ENCODE results near the gene EIF4G3. TPM values are rescaled to one million over a fixed set of nuclear protein-coding genes. Genes with fewer than 3 reads are reported as not detected.

Gene EIF4G3
- total and polyA plus RNA-seq, 2 donors (not counting 1 experiment from before 2014, with no cell fraction given) = 33.6 to 76.0 TPM

DNA sequence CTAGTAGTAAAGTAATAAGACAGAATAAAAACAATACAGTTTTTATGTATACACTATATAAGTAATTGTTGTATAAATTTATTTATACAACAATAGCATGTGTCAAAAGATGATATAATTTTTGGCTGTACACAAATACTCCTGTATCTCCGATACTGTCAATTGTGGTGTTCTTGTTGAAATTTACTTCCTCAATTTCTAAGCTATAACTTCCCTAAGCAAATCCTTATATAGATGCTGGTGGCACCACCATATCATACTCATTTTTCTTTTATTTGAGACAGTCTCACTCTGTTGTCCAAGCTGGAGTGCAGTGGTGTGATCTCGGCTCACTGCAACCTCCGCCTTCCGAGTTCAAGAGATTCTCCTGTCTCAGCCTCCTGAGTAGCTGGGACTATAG is 248.6 kb downstream of the EIF4G3 start:
- TF ChIP-seq, protein P1, sequence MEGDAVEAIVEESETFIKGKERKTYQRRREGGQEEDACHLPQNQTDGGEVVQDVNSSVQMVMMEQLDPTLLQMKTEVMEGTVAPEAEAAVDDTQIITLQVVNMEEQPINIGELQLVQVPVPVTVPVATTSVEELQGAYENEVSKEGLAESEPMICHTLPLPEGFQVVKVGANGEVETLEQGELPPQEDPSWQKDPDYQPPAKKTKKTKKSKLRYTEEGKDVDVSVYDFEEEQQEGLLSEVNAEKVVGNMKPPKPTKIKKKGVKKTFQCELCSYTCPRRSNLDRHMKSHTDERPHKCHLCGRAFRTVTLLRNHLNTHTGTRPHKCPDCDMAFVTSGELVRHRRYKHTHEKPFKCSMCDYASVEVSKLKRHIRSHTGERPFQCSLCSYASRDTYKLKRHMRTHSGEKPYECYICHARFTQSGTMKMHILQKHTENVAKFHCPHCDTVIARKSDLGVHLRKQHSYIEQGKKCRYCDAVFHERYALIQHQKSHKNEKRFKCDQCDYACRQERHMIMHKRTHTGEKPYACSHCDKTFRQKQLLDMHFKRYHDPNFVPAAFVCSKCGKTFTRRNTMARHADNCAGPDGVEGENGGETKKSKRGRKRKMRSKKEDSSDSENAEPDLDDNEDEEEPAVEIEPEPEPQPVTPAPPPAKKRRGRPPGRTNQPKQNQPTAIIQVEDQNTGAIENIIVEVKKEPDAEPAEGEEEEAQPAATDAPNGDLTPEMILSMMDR (IDR thresholded peaks at IDR 0.05) = no peak
- no peak for TF ChIP-seq EZH2 (IDR thresholded peaks at IDR 0.05; ENCODE audit: borderline replicate concordance, insufficient read depth, low read depth, low read length, poor library complexity, severe bottlenecking)
- Mint-ChIP-seq H3K4me1 (peaks cover 23% of the 10 kb centered on the region), H3K27ac (no peak overlapping the region), H3K4me3 (no peak overlapping the region), H3K9me3 (ENCODE audit: insufficient read depth) (no peaks in the 10 kb centered on the region), H3K27me3 (no peaks in the 10 kb centered on the region)
- H3K4me1 ChIP-seq (ENCODE audit: control insufficient read depth in 2 of 2, insufficient read depth in 2 of 2, low read length in 2 of 2) = peaks cover 0 to 16% of the 10 kb centered on the region in 2 donors
- H3K27ac ChIP-seq (ENCODE audit: low read length in 2 of 2) = no peak overlapping the region
- ChIA-PET POLR2A (no interaction called here), CTCF (interaction anchor here (1.9 kb wide), 1 partner anchor 267 kb away, joined by 6 read pairs; no protein-coding TSS in a partner anchor)
- H3K9me3 ChIP-seq (ENCODE audit: control extremely low read depth in 1 of 3, control insufficient read depth in 2 of 3, insufficient read depth in 1 of 3, low read length in 2 of 3) = no peaks in the 10 kb centered on the region
- no peak overlapping the region for H2AFZ ChIP-seq (ENCODE audit: insufficient read depth, low read depth, low read length, poor library complexity, severe bottlenecking)
- intact Hi-C loops (cut with micrococcal nuclease) = no loop called here
- ATAC-seq (ENCODE audit: low read depth) (no peak), DNase-seq (no peak)
- no peak overlapping the region for H3K4me2 ChIP-seq (replicated peaks; ENCODE audit: low read depth, low read length, poor library complexity, severe bottlenecking)
- H3K9ac ChIP-seq (ENCODE audit: low read length) = no peak overlapping the region
- H3K4me3 ChIP-seq (ENCODE audit: control extremely low read depth in 1 of 5, extremely low read depth in 1 of 5, insufficient read depth in 1 of 5, low read depth in 2 of 5, low read length in 4 of 5) = no peak overlapping the region
- peaks cover 3 to 6% of the 10 kb centered on the region in 2 experiments for H3K36me3 ChIP-seq (replicated peaks in 1 of 2; ENCODE audit: control extremely low read depth in 1 of 2, control insufficient read depth in 1 of 2, extremely low read depth in 1 of 2, insufficient read depth in 2 of 2, low read length in 1 of 2)
- WGBS (ENCODE audit: insufficient coverage) = 95% methylated on average over 3 of the region's 4 CpGs
- no peaks in the 10 kb centered on the region for H4K20me1 ChIP-seq (ENCODE audit: control insufficient read depth, insufficient read depth, low read length, poor library complexity, severe bottlenecking)
- H3K79me2 ChIP-seq (ENCODE audit: control insufficient read depth, insufficient read depth, low read length) = no peaks in the 10 kb centered on the region
- H3K27me3 ChIP-seq (replicated peaks in 1 of 4; ENCODE audit: control extremely low read depth in 1 of 4, control insufficient read depth in 3 of 4, insufficient read depth in 4 of 4, low read length in 3 of 4) = no peaks in the 10 kb centered on the region

DNA sequence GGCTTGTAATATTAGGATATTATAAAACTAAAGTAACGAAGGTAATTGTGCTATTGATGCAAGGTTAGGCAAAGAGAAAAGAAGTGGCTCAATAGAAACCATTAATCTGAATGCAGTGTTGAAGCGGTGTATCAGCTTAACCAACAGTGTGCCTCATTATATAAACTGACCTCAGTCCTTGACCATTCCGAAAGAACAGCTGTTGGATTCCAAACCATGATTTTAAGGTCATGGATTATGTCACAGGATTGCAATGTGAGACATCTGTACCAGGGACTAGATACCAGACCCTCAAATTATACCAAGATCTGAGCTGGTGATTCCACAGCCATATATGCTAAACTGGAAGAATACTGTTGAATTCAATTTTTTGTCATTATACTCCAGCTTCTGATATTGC is 255.4 kb downstream of the EIF4G3 start:
- 100% methylated on average over 2 of the region's 3 CpGs for WGBS (ENCODE audit: insufficient coverage)
- ChIA-PET POLR2A (no interaction called here), CTCF (interaction anchor here (1.0 kb wide), 1 partner anchor 448 kb away, joined by 3 read pairs; no protein-coding TSS in a partner anchor)
- Mint-ChIP-seq H3K4me3 (no peak overlapping the region), H3K9me3 (ENCODE audit: insufficient read depth) (no peaks in the 10 kb centered on the region), H3K27ac (no peak overlapping the region), H3K27me3 (no peaks in the 10 kb centered on the region), H3K4me1 (peaks cover 9% of the 10 kb centered on the region)
- Histone ChIP-seq H3K36me3 (replicated peaks in 1 of 2; ENCODE audit: control extremely low read depth in 1 of 2, control insufficient read depth in 1 of 2, extremely low read depth in 1 of 2, insufficient read depth in 2 of 2, low read length in 1 of 2) (no peaks in the 10 kb centered on the region), H3K9ac (ENCODE audit: low read length) (no peak overlapping the region), H3K27ac (ENCODE audit: low read length in 2 of 2) (no peak overlapping the region), H3K79me2 (ENCODE audit: control insufficient read depth, insufficient read depth, low read length) (no peaks in the 10 kb centered on the region), H2AFZ (ENCODE audit: insufficient read depth, low read depth, low read length, poor library complexity, severe bottlenecking) (no peak overlapping the region), H4K20me1 (ENCODE audit: control insufficient read depth, insufficient read depth, low read length, poor library complexity, severe bottlenecking) (no peaks in the 10 kb centered on the region), H3K4me1 (ENCODE audit: control insufficient read depth in 2 of 2, insufficient read depth in 2 of 2, low read length in 2 of 2) (no peaks in the 10 kb centered on the region), H3K27me3 (replicated peaks in 1 of 4; ENCODE audit: control extremely low read depth in 1 of 4, control insufficient read depth in 3 of 4, insufficient read depth in 4 of 4, low read length in 3 of 4) (no peaks in the 10 kb centered on the region), H3K4me3 (ENCODE audit: control extremely low read depth in 1 of 5, extremely low read depth in 1 of 5, insufficient read depth in 1 of 5, low read depth in 2 of 5, low read length in 4 of 5) (no peak overlapping the region), H3K4me2 (replicated peaks; ENCODE audit: low read depth, low read length, poor library complexity, severe bottlenecking) (no peak overlapping the region), H3K9me3 (ENCODE audit: control extremely low read depth in 1 of 3, control insufficient read depth in 2 of 3, insufficient read depth in 1 of 3, low read length in 2 of 3) (no peaks in the 10 kb centered on the region)
- no peak for TF ChIP-seq EZH2 (IDR thresholded peaks at IDR 0.05; ENCODE audit: borderline replicate concordance, insufficient read depth, low read depth, low read length, poor library complexity, severe bottlenecking)
- TF ChIP-seq, protein P1 (IDR thresholded peaks at IDR 0.05) = no peak
- DNase-seq = no peak
- intact Hi-C loops (cut with micrococcal nuclease) = no loop called here
- ATAC-seq (ENCODE audit: low read depth) = no peak
